ENCODE data around the gene RNF4.
"Not testable (repeated sequence)": the region's sequence is repeated elsewhere in the genome, so short reads cannot be mapped to it uniquely, and the experiment has no call there.

The RNF4 gene

GRCh38 chr4:2457481-2458295 is 11.2 kb upstream of the RNF4 start:
- Histone ChIP-seq H3K9me3 (ENCODE audit: low read length) (no peaks in the 10 kb centered on the region), H3K4me1 (ENCODE audit: insufficient read depth, low read length) (peaks cover 8% of the 10 kb centered on the region), H3K4me3 (ENCODE audit: low read length) (no peak overlapping the region), H3K27me3 (ENCODE audit: insufficient read depth, low read length) (peaks cover 10% of the 10 kb centered on the region), H3K36me3 (ENCODE audit: insufficient read depth, low read length) (no peaks in the 10 kb centered on the region), H2AFZ (ENCODE audit: low read depth, low read length) (no peak overlapping the region)

- Histone ChIP-seq H3K4me3 (ENCODE audit: low read length) (no peak overlapping the region), H3K4me1 (ENCODE audit: insufficient read depth, low read length) (peaks cover 10% of the 10 kb centered on the region), H3K27me3 (ENCODE audit: insufficient read depth, low read length) (peaks cover 10% of the 10 kb centered on the region), H3K9me3 (ENCODE audit: low read length) (no peaks in the 10 kb centered on the region), H2AFZ (ENCODE audit: low read depth, low read length) (no peak overlapping the region), H3K36me3 (ENCODE audit: insufficient read depth, low read length) (no peaks in the 10 kb centered on the region)
Observed at GRCh38 chr4:2458546-2459491, 10.1 kb upstream of the RNF4 start.

GRCh38 chr4:2459589-2460349 is 9.1 kb upstream of the RNF4 start:
- H3K4me1 ChIP-seq (ENCODE audit: insufficient read depth, low read length) = peaks cover 10% of the 10 kb centered on the region
- H3K4me3 ChIP-seq (ENCODE audit: low read length) = no peak overlapping the region
- no peaks in the 10 kb centered on the region for H3K9me3 ChIP-seq (ENCODE audit: low read length)
- H3K36me3 ChIP-seq (ENCODE audit: insufficient read depth, low read length) = no peaks in the 10 kb centered on the region
- H2AFZ ChIP-seq (ENCODE audit: low read depth, low read length) = no peak overlapping the region
- peaks cover 10% of the 10 kb centered on the region for H3K27me3 ChIP-seq (ENCODE audit: insufficient read depth, low read length)

GRCh38 chr4:2461246-2461960 is 7.5 kb upstream of the RNF4 start:
- H3K9me3 ChIP-seq (ENCODE audit: low read length) = no peaks in the 10 kb centered on the region
- peaks cover 10% of the 10 kb centered on the region for H3K4me1 ChIP-seq (ENCODE audit: insufficient read depth, low read length)
- peaks cover 10% of the 10 kb centered on the region for H3K27me3 ChIP-seq (ENCODE audit: insufficient read depth, low read length)
- no peaks in the 10 kb centered on the region for H3K36me3 ChIP-seq (ENCODE audit: insufficient read depth, low read length)
- H3K4me3 ChIP-seq (ENCODE audit: low read length) = no peak overlapping the region
- H2AFZ ChIP-seq (ENCODE audit: low read depth, low read length) = no peak overlapping the region

GRCh38 chr4:2462218-2462991 is 6.5 kb upstream of the RNF4 start:
- H3K4me3 ChIP-seq (ENCODE audit: low read length) = peak overlapping the region; percentile 51
- peak overlapping the region; percentile 89 for H2AFZ ChIP-seq (ENCODE audit: low read depth, low read length)
- H3K9me3 ChIP-seq (ENCODE audit: low read length) = no peaks in the 10 kb centered on the region
- H3K4me1 ChIP-seq (ENCODE audit: insufficient read depth, low read length) = peaks cover 10% of the 10 kb centered on the region
- peaks cover 10% of the 10 kb centered on the region for H3K27me3 ChIP-seq (ENCODE audit: insufficient read depth, low read length)
- no peaks in the 10 kb centered on the region for H3K36me3 ChIP-seq (ENCODE audit: insufficient read depth, low read length)

GRCh38 chr4:2462992-2463762 is 5.7 kb upstream of the RNF4 start:
- Histone ChIP-seq H3K36me3 (ENCODE audit: insufficient read depth, low read length) (no peaks in the 10 kb centered on the region), H3K4me3 (ENCODE audit: low read length) (peak overlapping the region; percentile 51), H3K9me3 (ENCODE audit: low read length) (no peaks in the 10 kb centered on the region), H3K4me1 (ENCODE audit: insufficient read depth, low read length) (peaks cover 10% of the 10 kb centered on the region), H2AFZ (ENCODE audit: low read depth, low read length) (peak overlapping the region; percentile 89), H3K27me3 (ENCODE audit: insufficient read depth, low read length) (peaks cover 10% of the 10 kb centered on the region)

GRCh38 chr4:2465032-2465431 is 3.9 kb upstream of the RNF4 start:
- Histone ChIP-seq H3K36me3 (ENCODE audit: insufficient read depth, low read length) (no peaks in the 10 kb centered on the region), H3K27me3 (ENCODE audit: insufficient read depth, low read length) (peaks cover 2% of the 10 kb centered on the region), H3K4me3 (ENCODE audit: low read length) (no peak overlapping the region), H2AFZ (ENCODE audit: low read depth, low read length) (no peak overlapping the region), H3K9me3 (ENCODE audit: low read length) (no peaks in the 10 kb centered on the region), H3K4me1 (ENCODE audit: insufficient read depth, low read length) (peaks cover 10% of the 10 kb centered on the region)

GRCh38 chr4:2465544-2465943 is 3.4 kb upstream of the RNF4 start:
- not testable (repeated sequence) for H3K9me3 ChIP-seq (ENCODE audit: low read length); H2AFZ ChIP-seq (ENCODE audit: low read depth, low read length); H3K36me3 ChIP-seq (ENCODE audit: insufficient read depth, low read length); H3K27me3 ChIP-seq (ENCODE audit: insufficient read depth, low read length); H3K4me3 ChIP-seq (ENCODE audit: low read length)
- peaks cover 12% of the 10 kb centered on the region for H3K4me1 ChIP-seq (ENCODE audit: insufficient read depth, low read length)

DNA sequence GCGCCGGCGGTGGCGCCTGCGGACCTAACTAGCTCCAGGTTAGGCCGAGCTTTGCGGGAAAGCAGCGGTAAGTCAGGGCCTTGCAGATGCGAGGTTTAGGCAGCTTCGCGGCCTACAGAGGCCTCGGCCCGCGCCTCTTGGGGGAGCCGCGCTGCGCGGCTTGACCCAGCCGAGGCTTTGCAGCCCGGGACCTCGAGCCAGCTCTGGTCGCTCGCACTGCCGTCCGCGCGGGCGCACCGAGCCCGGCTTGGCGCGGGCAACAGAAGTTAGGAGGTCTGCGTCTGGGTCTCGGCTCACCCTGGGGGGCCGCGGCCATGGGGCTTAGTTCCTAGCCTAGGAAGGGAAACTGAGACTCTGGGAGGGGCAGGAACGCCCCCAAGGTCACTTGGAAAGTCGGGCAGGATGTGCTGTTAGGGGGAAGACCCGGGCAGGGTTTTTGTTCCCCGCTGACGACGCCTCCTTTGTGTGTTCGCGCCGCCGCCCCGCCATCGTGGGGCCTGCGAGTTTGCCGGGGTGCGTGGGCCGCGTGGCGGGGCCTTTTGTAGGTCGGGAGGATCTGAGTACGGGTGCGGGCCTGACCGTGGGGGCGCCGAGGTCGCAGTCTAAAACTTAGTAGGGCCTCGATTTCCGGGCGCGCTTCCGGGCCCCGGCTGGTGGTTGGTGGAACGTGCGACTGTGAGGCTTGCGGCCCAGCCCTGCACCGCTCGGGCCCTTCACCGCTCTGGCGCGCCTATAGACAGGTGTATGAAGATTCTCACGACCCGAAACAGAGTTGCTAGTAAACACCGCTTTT is 482 bp downstream of the RNF4 start:
- H3K4me1 ChIP-seq (ENCODE audit: insufficient read depth, low read length) = peaks cover 6% of the 10 kb centered on the region
- no peaks in the 10 kb centered on the region for H3K27me3 ChIP-seq (ENCODE audit: insufficient read depth, low read length)
- H3K9me3 ChIP-seq (ENCODE audit: low read length) = peaks cover 12% of the 10 kb centered on the region
- peaks cover 26% of the 10 kb centered on the region for H3K36me3 ChIP-seq (ENCODE audit: insufficient read depth, low read length)
- H2AFZ ChIP-seq (ENCODE audit: low read depth, low read length) = no peak overlapping the region
- peak overlapping the region; percentile 75 for H3K4me3 ChIP-seq (ENCODE audit: low read length)

DNA sequence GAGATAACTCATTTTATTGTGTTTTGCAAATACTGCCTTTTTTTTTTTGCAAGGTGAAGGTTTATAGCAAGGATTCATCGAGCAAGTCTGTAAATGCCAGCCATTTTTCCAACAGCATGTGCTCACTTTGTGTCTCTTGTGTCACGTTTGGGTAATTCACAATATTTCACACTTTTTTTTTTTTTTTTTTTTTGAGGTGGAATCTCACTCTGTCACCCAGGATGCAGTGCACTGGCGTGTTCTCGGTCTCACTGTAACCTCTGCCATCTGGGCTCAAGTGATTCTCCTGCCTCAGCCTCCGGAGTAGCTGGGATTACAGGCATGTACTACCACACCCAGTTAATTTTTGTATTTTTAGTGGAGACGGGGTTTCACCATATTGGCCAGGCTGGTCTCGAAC is 1.9 kb downstream of the RNF4 start:
- H3K4me1 ChIP-seq (ENCODE audit: insufficient read depth, low read length) = peaks cover 6% of the 10 kb centered on the region
- no peak overlapping the region for H2AFZ ChIP-seq (ENCODE audit: low read depth, low read length)
- H3K9me3 ChIP-seq (ENCODE audit: low read length) = peaks cover 12% of the 10 kb centered on the region
- peak overlapping the region; percentile 75 for H3K4me3 ChIP-seq (ENCODE audit: low read length)
- H3K27me3 ChIP-seq (ENCODE audit: insufficient read depth, low read length) = no peaks in the 10 kb centered on the region
- peaks cover 33% of the 10 kb centered on the region for H3K36me3 ChIP-seq (ENCODE audit: insufficient read depth, low read length)

DNA sequence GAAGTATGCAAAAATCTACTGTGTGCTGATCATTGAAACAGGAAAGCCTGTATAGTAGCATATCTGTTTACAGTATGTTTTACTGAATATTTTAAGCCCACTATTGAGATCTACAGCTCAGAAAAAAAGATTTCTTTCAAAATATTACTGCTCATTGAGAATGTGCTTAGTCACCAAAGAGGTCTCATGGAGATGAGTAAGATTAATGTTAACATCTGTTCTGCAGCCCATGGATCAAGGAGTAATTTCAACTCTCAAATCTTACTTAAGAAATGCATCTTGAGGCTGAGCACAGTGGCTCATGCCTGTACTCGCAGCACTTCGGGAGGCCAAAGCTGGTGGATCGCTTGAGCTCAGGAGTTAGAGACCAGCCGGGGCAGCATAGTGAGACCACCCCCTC is 3.3 kb downstream of the RNF4 start:
- H2AFZ ChIP-seq (ENCODE audit: low read depth, low read length) = no peak overlapping the region
- peaks cover 6% of the 10 kb centered on the region for H3K4me1 ChIP-seq (ENCODE audit: insufficient read depth, low read length)
- no peaks in the 10 kb centered on the region for H3K27me3 ChIP-seq (ENCODE audit: insufficient read depth, low read length)
- peaks cover 41% of the 10 kb centered on the region for H3K36me3 ChIP-seq (ENCODE audit: insufficient read depth, low read length)
- H3K9me3 ChIP-seq (ENCODE audit: low read length) = peaks cover 12% of the 10 kb centered on the region
- no peak overlapping the region for H3K4me3 ChIP-seq (ENCODE audit: low read length)

Measured in neuron (in vitro differentiated cells).